Measurements from ENCODE around the gene CLDN1.

DNA sequence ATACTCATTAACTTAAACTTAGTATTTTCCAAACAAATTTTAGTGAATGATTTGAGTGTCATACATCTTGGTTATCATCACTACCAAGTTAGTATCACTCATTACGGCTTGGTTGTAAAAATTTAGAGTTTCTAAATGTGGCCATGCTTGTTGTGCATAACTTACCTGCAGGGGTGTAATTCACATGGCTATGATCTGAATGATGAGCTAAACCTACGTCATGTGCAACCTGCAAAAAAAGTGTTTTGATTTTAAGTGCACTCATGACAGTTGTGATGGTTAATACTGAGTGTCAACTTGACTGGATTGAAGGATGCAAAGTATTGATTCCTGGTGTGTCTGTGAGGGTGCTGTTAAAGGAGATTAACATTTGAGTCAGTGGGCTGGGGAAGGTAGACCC lies 48.1 kb upstream of the CLDN1 start:
- no peak for TF ChIP-seq CTCF (IDR thresholded peaks at IDR 0.05)
- no peak for TF ChIP-seq POLR2A (IDR thresholded peaks at IDR 0.05)

All from right lobe of liver (tissue), 4 donors.